ENCODE measurements around the gene AVEN.

The AVEN gene

GRCh38 chr15:33910741-33911140 lies 128.3 kb downstream of the AVEN start:
- DNase-seq = no peak

- no peak for DNase-seq
These were observed 130.6 kb downstream of the AVEN start for GRCh38 chr15:33908406-33908805.

DNA sequence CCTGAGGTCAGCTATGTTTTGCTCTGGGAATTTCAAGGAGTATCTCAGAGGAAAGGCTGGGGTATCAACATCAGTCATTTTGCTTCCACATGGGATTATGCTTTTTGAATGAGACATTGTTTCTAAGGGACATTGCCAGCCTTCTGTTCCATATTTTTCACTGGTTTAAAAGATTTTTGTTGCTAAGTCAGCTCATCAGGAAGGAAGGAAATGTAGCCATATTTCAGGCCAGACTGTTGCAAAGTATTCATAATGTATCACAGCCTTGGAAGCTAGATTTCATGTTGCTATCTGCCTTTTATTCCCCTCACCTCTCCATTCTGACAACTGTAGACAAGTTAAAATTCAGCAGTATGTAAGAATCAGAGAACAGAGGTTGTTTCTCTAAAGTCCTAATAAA lies 131.7 kb downstream of the AVEN start:
- no peak for DNase-seq

DNA sequence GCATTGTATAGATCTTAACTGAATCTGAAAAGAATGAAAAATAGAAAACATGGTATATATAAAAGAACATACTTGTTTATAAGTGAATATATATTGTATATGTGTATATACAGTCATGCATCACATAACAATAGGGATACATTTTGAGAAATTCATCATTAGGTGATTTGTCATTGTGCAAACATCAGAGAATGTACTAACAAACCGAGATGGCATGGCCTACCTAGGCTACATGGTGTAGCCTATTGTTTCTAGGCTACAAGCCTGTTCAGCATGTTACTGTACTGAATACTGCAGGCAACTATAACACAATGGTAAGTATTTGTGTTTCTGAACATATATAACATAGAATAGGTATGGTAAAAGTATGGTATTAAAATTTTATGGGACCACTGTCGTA lies 135.3 kb downstream of the AVEN start:
- no peak for DNase-seq

DNA sequence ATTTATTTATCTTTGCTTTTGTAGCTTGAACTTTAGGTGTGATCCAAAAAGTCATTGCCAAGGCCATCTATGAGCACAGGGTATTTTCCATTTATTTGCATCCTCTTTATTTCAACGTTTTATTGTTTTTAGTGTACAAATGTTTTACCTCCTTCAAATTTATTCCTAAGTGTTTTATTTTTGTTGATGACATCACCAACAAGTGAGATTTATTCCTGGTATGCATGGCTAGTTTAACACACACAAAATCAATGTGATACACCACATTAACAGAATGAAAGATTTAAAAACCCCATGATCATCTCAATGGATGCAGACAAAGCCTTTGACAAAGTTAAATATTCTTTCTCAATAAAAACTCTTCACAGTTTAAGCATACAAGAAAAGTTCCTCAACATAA lies 137.0 kb downstream of the AVEN start:
- no peak for DNase-seq

GRCh38 chr15:33894193-33894592 lies 144.8 kb downstream of the AVEN start:
- no peak for DNase-seq

DNA sequence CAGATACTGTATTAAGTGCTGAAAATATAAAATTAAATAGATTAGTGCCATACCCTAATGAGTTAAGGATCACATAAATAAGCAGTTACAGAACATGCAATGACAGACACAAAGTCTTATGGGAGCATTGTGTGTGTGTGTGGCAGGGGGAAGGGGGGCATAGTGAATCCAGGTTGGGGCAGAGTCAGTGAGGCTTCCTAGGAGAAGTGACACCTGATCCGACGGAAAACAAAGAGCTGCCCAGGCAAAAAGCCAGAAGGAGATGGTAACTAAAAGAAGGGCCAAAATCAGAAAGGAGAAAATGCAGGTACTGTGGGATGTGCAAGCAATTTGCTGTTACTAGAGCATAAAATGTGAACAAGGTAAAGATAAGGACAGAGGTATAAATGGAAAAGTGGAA lies 150.8 kb downstream of the AVEN start:
- no peak for DNase-seq

DNA sequence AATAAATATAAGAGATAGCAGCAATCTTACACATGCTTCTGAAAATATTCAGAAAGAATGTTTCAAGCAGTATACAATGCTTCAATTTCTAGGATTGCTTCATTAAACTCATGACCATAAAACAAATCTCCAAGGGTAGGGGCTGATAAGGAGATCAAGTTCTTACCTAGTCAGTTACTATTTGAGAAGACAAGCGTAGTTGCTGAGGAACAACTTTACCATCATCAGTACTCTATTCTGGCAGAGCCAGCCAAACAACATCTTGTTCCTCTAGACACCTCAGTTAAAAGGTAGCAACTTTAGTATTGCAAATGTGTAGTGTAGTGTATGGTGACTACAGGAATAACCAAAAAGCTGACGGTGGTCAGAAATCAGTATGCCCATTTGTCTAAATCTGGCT lies 156.1 kb downstream of the AVEN start:
- no peak for DNase-seq

- DNase-seq = no peak
These were observed 164.8 kb downstream of the AVEN start for GRCh38 chr15:33874156-33874555.

- DNase-seq = no peak
These were observed 166.4 kb downstream of the AVEN start for GRCh38 chr15:33872416-33873106.

GRCh38 chr15:33871980-33872379 lies 167.0 kb downstream of the AVEN start:
- peak; percentile 18 for DNase-seq

DNA sequence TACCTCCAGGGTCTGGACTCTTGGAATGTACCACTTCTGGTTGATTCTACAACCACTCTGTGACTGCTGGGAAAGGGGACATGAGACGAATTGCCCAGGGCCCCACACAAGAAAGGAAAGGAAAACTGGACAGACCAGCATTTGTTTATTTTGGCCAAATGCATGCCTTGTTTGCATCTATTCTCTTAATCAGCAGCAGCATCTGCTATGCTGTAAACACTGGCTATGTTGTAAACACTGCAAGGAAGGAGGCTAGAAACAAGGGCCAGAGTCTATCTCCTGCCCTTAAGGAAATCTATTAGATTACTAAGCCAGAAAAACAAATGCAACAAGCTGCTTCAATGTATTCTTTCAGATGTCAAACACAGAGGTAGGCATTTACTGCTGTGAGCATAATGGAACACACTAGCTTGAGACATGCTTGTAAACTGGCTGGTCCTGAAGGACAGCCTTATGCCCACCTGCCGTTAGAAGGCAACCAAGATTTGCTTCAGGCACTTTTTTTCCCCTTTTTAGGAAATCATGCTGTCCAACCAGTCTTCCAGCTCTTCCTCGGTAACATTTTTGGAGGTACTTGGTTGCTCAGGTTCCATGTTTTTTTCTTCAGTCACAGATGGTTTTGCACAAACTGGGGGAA lies 172.8 kb downstream of the AVEN start:
- no peak for DNase-seq

DNA sequence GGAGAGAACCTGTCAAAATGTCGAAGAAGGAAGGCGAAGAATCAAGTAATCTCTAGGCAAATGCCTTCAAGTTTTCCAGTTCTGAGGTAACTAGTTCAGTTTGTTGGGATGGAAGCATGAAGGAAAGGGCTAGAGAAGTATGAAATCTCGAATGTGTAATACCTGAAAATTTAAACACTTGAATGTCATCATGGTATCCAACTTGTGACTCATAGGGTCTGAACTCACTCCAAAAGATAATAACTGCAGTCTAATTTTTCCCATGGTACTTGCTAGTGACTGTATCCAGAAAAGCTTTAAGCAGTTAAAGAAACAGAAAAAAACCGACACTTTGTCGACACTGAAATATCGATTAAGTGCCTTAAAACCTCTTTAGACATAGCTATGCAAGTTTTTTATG lies 173.6 kb downstream of the AVEN start:
- no peak for DNase-seq

- no peak for DNase-seq
These were observed 174.5 kb downstream of the AVEN start for GRCh38 chr15:33864360-33865075.

DNA sequence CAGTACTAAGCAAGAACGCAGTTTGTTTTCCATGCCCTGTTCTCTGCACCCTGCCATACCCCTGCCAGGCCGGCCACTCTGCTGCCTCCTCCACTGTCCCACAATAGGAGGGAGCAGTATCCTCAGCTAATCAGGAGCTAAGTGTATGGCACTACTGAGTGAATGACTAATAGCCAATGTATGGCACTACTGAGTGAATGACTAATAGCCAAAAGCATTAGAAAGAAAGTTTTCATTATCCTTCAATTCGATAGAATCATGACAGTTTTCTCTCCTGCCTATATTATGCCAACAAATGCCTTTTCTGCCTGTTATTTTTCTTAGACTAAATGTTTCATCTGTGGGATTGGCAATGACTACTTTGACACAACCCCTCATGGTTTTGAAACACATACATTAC lies 178.2 kb downstream of the AVEN start:
- DNase-seq = no peak

DNA sequence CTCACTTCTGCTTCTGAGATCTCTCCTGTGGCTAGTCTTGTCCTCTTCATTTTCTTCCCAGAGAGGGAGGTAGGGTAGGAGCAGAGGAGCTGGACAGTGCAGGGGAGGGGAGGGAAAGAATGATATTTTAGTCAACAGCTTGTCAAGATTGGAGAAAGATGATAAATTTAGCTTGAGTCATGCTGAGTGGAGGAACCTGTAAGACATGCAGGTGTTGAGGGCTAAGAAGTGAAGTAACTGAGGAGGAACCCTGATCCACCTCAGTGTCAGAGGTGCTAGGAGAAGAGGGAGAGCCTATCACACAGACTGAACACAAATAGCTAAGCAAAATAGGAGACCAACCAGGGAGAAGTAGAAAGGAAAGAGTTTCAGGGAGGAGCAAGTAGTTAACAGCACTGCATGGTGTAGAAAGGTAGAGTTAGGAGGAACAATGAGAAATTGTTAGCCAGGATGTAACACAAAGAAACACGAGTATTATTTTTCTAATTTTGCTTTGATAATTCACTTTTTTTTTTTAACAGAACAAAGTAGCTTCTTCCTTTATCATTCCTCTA lies 178.9 kb downstream of the AVEN start:
- DNase-seq = no peak

DNA sequence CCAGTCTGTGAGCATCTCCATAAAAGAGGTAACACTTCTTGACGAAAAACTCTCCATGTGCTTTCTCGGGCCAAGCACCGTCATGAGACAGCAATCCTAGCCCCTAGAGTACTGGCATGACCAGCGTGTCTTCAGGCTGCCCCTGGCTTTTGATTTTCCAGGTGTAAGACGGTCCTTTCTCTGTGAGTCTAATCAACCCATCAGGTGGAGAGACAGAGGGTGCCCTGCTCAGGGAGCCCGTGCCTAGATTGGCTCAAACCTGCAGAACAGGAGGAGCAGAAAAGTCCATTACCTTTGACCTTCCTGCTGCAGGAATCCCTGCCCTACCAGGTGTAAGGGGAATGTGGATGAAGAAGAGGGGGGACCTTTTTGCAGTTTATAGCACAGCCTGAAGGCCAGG lies 180.2 kb downstream of the AVEN start:
- no peak for DNase-seq

DNA sequence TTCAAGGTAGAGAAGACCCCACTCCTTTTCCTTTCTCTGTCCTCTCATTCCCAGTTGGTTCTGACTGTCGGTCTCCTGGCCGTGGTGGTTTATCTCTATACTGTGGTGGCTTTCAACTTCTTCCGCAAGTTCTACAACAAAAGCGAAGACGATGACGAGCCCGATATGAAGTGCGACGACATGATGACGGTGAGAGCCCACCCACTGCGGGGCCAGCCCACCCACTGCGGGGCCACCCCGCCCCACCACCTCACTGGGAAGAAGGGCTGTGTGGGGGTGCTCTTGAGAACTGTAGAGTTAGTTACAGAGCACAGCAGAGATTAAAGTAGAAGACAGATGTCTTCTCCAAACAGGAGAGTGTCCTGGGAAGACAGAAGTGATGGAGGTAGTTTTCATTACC lies 181.3 kb downstream of the AVEN start:
- DNase-seq = no peak

DNA sequence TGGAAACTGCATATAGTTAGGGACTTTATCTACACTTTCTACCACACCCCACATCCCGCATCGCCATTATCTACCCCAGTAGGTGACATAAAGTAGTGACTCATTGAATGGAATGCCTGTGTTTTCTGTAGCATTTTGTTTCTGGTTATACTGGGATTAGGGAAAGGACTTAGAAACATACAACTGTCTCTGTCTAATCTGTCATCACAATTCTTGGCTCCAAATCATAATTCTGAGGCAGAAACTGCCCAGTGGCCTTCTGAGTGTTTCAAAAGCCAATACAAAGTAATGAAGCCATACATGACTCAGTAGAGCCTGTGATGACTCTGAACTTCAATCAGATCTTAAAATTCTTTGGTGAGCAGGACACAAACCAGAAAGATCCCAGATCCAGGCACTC lies 186.4 kb downstream of the AVEN start:
- no peak for DNase-seq

DNA sequence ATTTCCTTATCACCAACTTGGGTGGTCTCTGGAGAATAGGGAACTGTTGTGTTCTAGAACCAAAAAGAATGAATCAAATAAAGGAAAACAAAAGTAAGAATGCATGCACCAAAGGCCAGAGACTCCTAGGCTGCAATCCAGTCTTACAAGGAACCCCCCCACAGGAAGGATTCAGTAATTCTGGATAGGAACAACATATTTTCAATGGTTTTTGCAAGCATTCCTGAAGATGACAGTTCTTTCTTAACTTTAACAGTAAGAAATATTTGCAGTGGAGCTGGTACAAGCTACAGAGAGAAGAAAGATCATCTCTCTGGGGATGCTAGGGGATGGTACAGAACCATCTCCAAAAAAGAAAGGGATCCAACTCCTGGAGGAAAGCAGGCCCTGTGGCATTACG lies 186.9 kb downstream of the AVEN start:
- DNase-seq = no peak

- no peak for DNase-seq
These were observed 187.9 kb downstream of the AVEN start for GRCh38 chr15:33851079-33851478.

- no peak for DNase-seq
These were observed 191.0 kb downstream of the AVEN start for GRCh38 chr15:33848011-33848410.

DNA sequence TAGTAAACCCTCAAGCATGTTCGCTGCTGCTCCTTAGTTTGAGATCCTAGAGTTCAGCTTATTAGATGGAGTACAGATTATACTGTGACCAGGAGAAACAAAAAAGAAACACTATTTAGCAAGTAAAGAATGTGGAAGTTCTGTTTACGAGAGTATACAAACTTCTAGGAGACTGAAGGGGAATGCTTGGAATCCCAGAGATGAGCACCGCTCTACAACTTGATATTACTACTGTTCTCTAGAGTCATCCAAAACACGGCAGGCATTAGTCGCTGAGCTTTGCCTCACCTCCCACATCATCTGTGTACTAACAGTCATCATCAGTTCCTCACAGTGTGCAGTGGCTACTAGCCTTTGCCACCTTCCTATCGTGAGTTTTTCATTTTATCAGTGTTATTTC lies 192.1 kb downstream of the AVEN start:
- no peak for DNase-seq

DNA sequence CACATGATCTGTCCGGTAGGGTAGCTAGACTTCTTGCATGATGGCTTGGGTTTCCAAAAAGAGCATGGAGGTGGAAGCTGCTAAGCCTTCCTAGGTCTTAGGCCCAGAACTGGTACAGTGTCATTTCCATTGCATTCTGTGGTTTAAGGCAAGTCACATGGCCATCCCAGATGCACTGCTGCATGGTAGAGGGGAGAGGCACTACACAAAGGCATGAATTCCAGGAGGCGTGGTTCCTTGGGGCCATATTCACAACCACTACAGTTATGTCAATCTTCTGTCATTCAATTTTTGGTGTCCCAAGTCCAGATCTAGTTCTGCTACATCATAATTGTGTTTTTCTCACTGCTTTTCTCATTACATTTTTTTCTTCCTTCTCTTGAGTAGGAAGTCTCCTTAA lies 192.9 kb downstream of the AVEN start:
- no peak for DNase-seq
